GM12878 (cell line): ENCODE results near the gene SOD2. TPM values are rescaled to one million over a fixed set of nuclear protein-coding genes. Genes with fewer than 3 reads are reported as not detected.
A peak's percentile ranks its signal among the peaks of the same experiment; 100 is the strongest.

Experiments used
- ATAC-seq: fragments of 200-7000 bp; cut with Tn5 transposase; 3 replicates; pipeline ENCODE4 v1.9.1; 2020; ENCODE audit warnings: mild to moderate bottlenecking, moderate library complexity
- BruUV-seq: library from RNA; stranded (reverse); fragments of 400-500 nt; replicated peaks from 2 replicates; lab custom pipeline; 2021; lab: Mats Ljungman, UMichigan
- CTCF ChIA-PET: fragments of 300-600 bp; sonication (Branson Sonifier 250); formaldehyde crosslinking; extraction: SDS; loops from one replicate; lab custom pipeline; 2021; ENCODE audit warnings: inconsistent platforms; lab: Yijun Ruan, JAX
- POLR2A ChIA-PET: fragments of 350-600 bp; formaldehyde crosslinking; extraction: SDS; loops from one replicate; lab custom pipeline; 2021; ENCODE audit warnings: inconsistent platforms; lab: Charles Lee
- RAD21 ChIA-PET: fragments of 300-600 bp; sonication (Branson Sonifier 250); formaldehyde crosslinking; loops from one replicate; lab custom pipeline; 2023; ENCODE audit warnings: antibody characterized with exemption; ENCODE audit not compliant: unreplicated experiment; lab: Charles Lee
- SMC1A ChIA-PET: fragments of 300-600 bp; sonication (Branson Sonifier 250); formaldehyde crosslinking; loops from one replicate; lab custom pipeline; 2023; ENCODE audit not compliant: unreplicated experiment, uncharacterized antibody; lab: Charles Lee
- DNase-seq: peaks from one replicate; pipeline ENCODE4 v3.0.0-alpha.2; 2011; ENCODE audit warnings: low read depth, low spot score
- FAIRE-seq: peaks from 3 replicates; lab custom pipeline; 2011; peaks lifted over from hg19 to GRCh38; lab: Jason Lieb, UNC
- H2AFZ ChIP-seq: 2 replicates; pipeline ENCODE4 v1.6.0; 2011; ENCODE audit warnings: low read depth, low read length, control low read depth; ENCODE audit not compliant: control insufficient read depth
- H3K27ac ChIP-seq: 2 replicates; pipeline ENCODE4 v1.5.1; 2011; ENCODE audit warnings: control low read depth; ENCODE audit not compliant: control insufficient read depth, insufficient read depth
- H3K27me3 ChIP-seq, 2 experiments: replicated peaks in 1 of 2; 2 replicates each; pipeline versions ENCODE4 v1.6.0 to v1.6.1; 2011; ENCODE audit warnings: low read length in 1 of 2; ENCODE audit not compliant: control insufficient read depth in 2 of 2, insufficient read depth in 2 of 2
- H3K36me3 ChIP-seq, 2 experiments: 2 replicates each; pipeline ENCODE4 v1.5.1; 2011; ENCODE audit warnings: low read length in 1 of 2; ENCODE audit not compliant: control insufficient read depth in 2 of 2, insufficient read depth in 2 of 2
- H3K4me1 ChIP-seq: 2 replicates; pipeline ENCODE4 v1.6.1; 2011; ENCODE audit warnings: mild to moderate bottlenecking, low read length, moderate library complexity, mixed read lengths; ENCODE audit not compliant: control insufficient read depth, insufficient read depth
- H3K4me2 ChIP-seq: 2 replicates; pipeline ENCODE4 v1.6.0; 2011; ENCODE audit warnings: control low read depth; ENCODE audit not compliant: control insufficient read depth, insufficient read depth
- H3K4me3 ChIP-seq: fragments of 200-600 bp; sonication (generic); 2 replicates; pipeline ENCODE4 v1.5.1; 2016
- H3K79me2 ChIP-seq: 2 replicates; pipeline ENCODE4 v1.6.0; 2011; ENCODE audit warnings: low read length; ENCODE audit not compliant: control insufficient read depth, insufficient read depth
- H3K9ac ChIP-seq: 2 replicates; pipeline ENCODE4 v1.8.0; 2011; ENCODE audit warnings: low read length, control low read depth, mixed read lengths; ENCODE audit not compliant: control insufficient read depth, insufficient read depth
- H3K9me3 ChIP-seq: replicated peaks from 3 replicates; pipeline ENCODE4 v1.5.1; 2011; ENCODE audit warnings: mild to moderate bottlenecking, low read length; ENCODE audit not compliant: control insufficient read depth, insufficient read depth
- H4K20me1 ChIP-seq: 2 replicates; pipeline ENCODE4 v1.6.0; 2011; ENCODE audit not compliant: control insufficient read depth, insufficient read depth
- ATF3 ChIP-seq: IDR thresholded peaks from 2 replicates; pipeline ENCODE4 v1.6.1; 2011; ENCODE audit warnings: low read depth, mild to moderate bottlenecking, low read length, moderate library complexity, borderline replicate concordance; ENCODE audit errors: extremely low read depth
- HCFC1 ChIP-seq: fragments of 150-350 bp; IDR thresholded peaks from 2 replicates; pipeline ENCODE4 v1.6.1; 2014; ENCODE audit warnings: low read length
- HDGF ChIP-seq: fragments of 450-650 bp; IDR thresholded peaks from 2 replicates; pipeline ENCODE4 v1.6.1; 2016; ENCODE audit warnings: antibody characterized with exemption
- IKZF1 ChIP-seq: fragments of 450-650 bp; conservative IDR thresholded peaks from 2 replicates; pipeline ENCODE4 v1.6.1; 2017; ENCODE audit warnings: antibody characterized with exemption, mild to moderate bottlenecking
- IRF3 ChIP-seq: fragments of 450-650 bp; IDR thresholded peaks from 2 replicates; pipeline ENCODE4 v1.6.1; 2014; ENCODE audit warnings: mild to moderate bottlenecking
- JUNB ChIP-seq: IDR thresholded peaks from 2 replicates; pipeline ENCODE4 v1.6.1; 2016; ENCODE audit warnings: antibody characterized with exemption, mild to moderate bottlenecking
- MEF2B ChIP-seq: fragments of 450-650 bp; IDR thresholded peaks from 2 replicates; pipeline ENCODE4 v1.6.1; 2018; ENCODE audit warnings: mild to moderate bottlenecking, moderate library complexity; ENCODE audit not compliant: partially characterized antibody, poor library complexity, severe bottlenecking
- SP1 ChIP-seq: IDR thresholded peaks from one replicate; pipeline ENCODE4 v1.6.1; 2011; ENCODE audit warnings: low read depth, low read length
- SPI1 ChIP-seq: IDR thresholded peaks from 2 replicates; pipeline ENCODE4 v1.6.1; 2011; ENCODE audit warnings: low read depth, mild to moderate bottlenecking, low read length, moderate library complexity, borderline replicate concordance; ENCODE audit not compliant: insufficient read depth
- TARDBP ChIP-seq: IDR thresholded peaks from 2 replicates; pipeline ENCODE4 v1.6.1; 2016; ENCODE audit warnings: borderline replicate concordance
- ZBTB11 ChIP-seq: fragments of 450-650 bp; formaldehyde crosslinking; IDR thresholded peaks from 2 replicates; pipeline ENCODE4 v1.5.0; 2022; ENCODE audit warnings: mild to moderate bottlenecking, missing genetic modification characterization
- ZNF592 ChIP-seq: fragments of 450-650 bp; IDR thresholded peaks from 2 replicates; pipeline ENCODE4 v1.6.1; 2017; ENCODE audit warnings: mild to moderate bottlenecking, moderate library complexity
- WGBS: methylation state at CpG from one replicate; pipeline ENCODE4 v1.1.6; 2016; ENCODE audit warnings: low lambda C conversion rate; ENCODE audit not compliant: insufficient replicate concordance, insufficient coverage; ENCODE audit errors: missing lambda C conversion rate; 5-methylcytosine and 5-hydroxymethylcytosine counted together
- in situ Hi-C: fragments of 300-500 bp; cut with MboI; formaldehyde crosslinking; loops from 9 replicates; pipeline ENCODE4 v1.14.3; 2018; ENCODE audit warnings: mixed read lengths
- intact Hi-C: fragments of 100-400 bp; cut with micrococcal nuclease; formaldehyde crosslinking; loops from one replicate; pipeline ENCODE4 v1.14.2; 2022; ENCODE audit not compliant: unreplicated experiment
- polyA plus RNA-seq, 11 experiments: library from polyadenylated mRNA; depleted of rRNA in 4 of 11; unstranded in 6 of 11; stranded (reverse) in 5 of 11; fragments of >200 nt; fragmentation: Nextera tagmentation in 4 of 11; fragmentation: Illumina TruSeq in 1 of 11; extraction: Ambion mirVana in 4 of 11; extraction: Trizol in 1 of 11; gene quantifications; 1 replicate in 1 of 11; 2 replicates in 10 of 11; pipeline versions ENCODE4 v1.2.1 to v1.2.3, GENCODE V29; 2011 to 2016; ENCODE audit warnings: inconsistent platforms in 2 of 11, missing spikeins in 2 of 11, low read depth in 1 of 11
- total RNA-seq, 4 experiments: library from RNA; depleted of rRNA in 3 of 4; stranded (reverse); fragments of >200 nt in 3 of 4; fragmentation: Illumina TruSeq in 1 of 4; extraction: Trizol in 1 of 4; gene quantifications; 2 replicates each; pipeline versions ENCODE4 v1.2.1 to v1.2.3, GENCODE V29; 2013 to 2021

SOD2 gene
- total and polyA plus RNA-seq, 10 of the 15 experiments (the other 5 are each of a cell fraction or from before 2014, with no cell fraction given) = 12.1 to 55.8 (median 39.1) TPM

GRCh38 chr6:159729598-159730331 lies 36.7 kb upstream of the SOD2 start:
- peak; percentile 90 for FAIRE-seq
- Histone ChIP-seq H3K36me3 (no peaks in the 10 kb centered on the region; a peak in 1 of 4 replicates), H2AFZ (no peak overlapping the region), H3K4me1 (no peaks in the 10 kb centered on the region), H3K79me2 (peaks cover 98% of the 10 kb centered on the region), H4K20me1 (no peaks in the 10 kb centered on the region), H3K4me3 (peak overlapping the region; percentile 81), H3K27me3 (no peaks in the 10 kb centered on the region), H3K4me2 (peak overlapping the region; percentile 32), H3K27ac (peak overlapping the region; percentile 14), H3K9ac (peak overlapping the region; percentile 94), H3K9me3 (no peaks in the 10 kb centered on the region)
- ChIA-PET SMC1A (interaction anchor here (1.0 to 11.1 kb wide), 9 partner anchors 8 to 122 kb away, joined by 4 to 108 read pairs (median 7); partner anchors contain the start of genes ACAT2, MRPL18, SOD2 and TCP1), CTCF (interaction anchor here (0.6 to 5.4 kb wide), 9 partner anchors 8 to 202 kb away, joined by 3 to 27 read pairs (median 4); partner anchors contain the start of genes ACAT2 and SOD2), RAD21 (interaction anchor here (1.2 to 5.1 kb wide), 4 partner anchors 31 to 200 kb away, joined by 4 to 52 read pairs (median 8); partner anchors contain the start of genes ACAT2, MRPL18 and TCP1), POLR2A (interaction anchor here (0.7 to 6.8 kb wide), 11 partner anchors 9 to 249 kb away, joined by 3 to 85 read pairs (median 6); partner anchors contain the start of genes ACAT2, MRPL18 and TCP1)
- ATAC-seq = peak; percentile 37
- intact Hi-C loops = loop anchor here (1.0 to 5.0 kb wide), 2 partner anchors 33 to 203 kb away; partner anchors contain the start of gene ACAT2
- WGBS = 1% methylated on average over 4 of the region's 4 CpGs
- DNase-seq = peak; percentile 30
- in situ Hi-C loops = no loop called here
- no TSS peak for BruUV-seq
- TF ChIP-seq ZBTB11 (CRISPR knock-in tag) (no peak), SP1 (no peak), IRF3 (no peak), TARDBP (no peak), HCFC1 (no peak), JUNB (no peak), SPI1 (peak; percentile 83), IKZF1 (peak; percentile 42; the same call in 1 of the 2 replicates), HDGF (no peak), ZNF592 (no peak), MEF2B (no peak), ATF3 (no peak)
